Activated CD8-positive, alpha-beta memory T cell treated with anti-CD3 and anti-CD28 coated beads, Interleukin-2, amount 50 U/mL, for 24 hours (primary cell): ENCODE measurements around the gene ARHGEF28.

Experiments
- DNase-seq: peaks from one replicate; pipeline ENCODE4 v3.0.0-alpha.2; 2020; ENCODE audit errors: extremely low read depth

ARHGEF28 gene

DNA sequence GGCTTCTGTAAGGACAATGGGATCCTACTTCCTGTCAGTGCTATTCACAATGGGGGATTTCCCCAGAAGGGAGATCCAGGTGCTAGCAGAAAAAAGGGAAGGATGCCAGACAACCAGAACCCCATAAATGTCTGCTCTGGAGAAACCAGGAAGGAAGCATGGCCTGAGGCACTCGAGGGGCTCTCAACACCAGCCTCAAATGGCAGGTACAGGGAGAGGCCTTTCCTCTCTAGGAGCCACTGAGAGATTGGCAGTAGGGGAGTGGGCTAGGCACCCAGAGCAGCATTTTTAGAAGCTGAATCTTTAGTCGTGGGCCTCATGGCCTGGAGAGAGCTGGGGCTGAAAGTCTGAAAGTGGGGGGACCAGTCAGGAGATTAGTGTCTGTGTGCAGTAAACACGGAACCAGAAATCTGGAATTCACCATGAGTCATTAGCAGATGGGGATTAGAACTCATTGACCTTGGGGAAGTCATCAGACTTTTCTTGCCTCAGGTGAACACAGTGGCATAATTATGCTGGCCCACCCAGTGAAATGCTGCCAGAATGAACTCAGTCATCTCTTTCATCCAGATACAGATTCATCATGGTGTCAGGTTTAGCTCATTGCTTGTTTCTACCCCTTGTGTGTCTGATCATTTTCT, 28.3 kb downstream of the ARHGEF28 start:
- no peak for DNase-seq

DNA sequence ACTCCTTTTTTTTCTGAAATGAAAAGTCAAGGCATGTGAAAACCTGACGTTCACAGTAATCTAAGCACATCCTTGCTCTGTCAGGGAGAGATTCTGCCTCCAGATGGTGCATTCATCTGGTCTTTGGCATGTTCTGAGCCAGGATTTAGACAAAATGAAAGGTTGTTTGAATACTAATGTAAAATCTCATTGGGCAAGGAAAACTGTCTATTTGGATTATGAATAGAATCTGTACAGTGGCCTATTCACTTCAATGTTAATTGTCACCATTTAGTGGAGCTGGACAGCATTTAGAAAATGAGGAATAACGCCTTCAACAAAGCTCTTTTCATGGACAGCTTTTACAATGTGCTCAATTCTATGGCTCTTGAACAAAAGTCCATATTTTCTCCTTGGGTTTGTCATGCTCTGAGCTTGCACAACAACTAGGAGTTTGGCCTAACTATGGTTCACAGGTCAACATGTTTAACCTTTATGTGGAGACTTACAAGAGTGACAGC, 28.9 kb downstream of the ARHGEF28 start:
- no peak for DNase-seq

DNA sequence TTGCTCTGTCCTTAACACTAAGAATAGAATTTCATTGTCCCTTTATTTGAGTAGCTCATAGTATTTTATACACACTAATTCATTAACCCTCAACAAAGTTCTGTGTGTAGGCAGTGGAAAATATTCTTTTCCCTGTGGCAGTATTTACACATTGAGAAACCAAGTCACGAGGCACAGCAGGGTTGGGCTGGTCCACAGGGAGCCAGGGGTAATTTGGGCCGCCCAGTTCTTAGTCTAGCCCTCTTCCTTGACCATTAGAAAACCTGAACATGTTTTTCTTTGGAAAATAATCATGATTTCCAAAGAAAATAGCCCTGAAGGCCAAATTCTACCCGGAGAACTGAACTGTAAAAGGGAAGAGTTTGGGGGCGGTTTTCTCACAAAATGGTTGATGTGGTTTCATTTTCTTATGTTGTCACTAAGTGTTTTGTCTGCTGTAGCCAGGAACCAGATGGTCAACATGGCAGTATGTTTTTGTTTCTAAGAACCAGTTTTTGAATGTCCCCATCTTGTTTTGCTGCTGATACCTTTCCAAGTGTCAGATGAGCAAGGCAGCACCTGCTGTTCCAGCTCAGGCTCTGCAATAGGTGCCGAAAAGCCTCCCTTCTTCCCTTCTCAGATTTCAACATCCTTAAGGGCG, 29.6 kb downstream of the ARHGEF28 start:
- no peak for DNase-seq

DNA sequence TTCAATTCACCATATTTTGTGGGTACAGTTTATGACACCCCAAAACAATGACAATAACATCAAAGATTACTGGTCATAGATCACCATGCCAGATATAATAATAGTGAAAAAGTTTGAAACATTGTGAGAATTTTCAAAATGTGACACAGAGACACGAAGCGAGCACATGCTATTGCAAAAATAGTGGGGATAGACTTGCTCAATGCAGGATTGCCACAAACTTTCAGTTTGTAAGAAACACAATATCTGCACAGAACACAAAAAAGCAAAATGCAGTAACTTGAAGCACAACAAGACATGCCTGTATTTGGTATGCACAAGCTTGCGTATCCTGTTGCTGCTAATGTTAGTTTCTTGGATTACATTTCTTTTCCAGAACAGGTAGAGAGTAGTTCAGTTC, 35.8 kb downstream of the ARHGEF28 start:
- no peak for DNase-seq

DNA sequence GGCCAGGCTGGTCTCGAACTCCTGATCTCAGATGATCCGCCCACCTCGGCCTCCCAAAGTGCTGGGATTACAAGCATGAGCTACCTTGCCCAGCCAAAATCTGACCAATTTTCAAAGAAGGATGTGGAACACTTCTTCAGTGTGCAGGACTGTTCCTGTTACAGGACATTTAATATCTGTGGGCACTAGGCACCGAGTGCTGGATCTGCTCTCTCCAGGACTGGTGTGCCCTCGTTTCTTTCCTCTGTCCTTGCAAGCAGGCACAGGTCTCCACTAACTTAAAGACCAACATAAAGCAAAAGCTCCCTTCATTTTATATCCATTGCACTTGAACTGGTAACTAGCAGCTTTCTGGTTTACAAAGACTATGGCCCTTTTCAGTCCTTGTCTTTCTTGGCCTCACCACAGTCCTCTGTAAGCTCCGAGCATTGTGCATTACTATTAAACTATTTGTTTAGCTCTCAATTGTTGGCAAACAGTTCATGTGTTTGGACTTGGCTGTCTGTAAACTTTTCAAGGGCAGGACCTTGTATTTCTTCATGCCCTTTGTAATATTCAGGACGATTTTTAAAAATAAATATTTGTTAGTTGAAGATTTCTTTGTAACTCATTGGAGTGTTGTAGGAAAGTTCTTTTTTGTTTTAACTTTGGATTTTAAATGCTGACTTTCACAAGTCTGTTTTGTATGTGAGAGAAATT, 37.3 kb downstream of the ARHGEF28 start:
- no peak for DNase-seq

DNA sequence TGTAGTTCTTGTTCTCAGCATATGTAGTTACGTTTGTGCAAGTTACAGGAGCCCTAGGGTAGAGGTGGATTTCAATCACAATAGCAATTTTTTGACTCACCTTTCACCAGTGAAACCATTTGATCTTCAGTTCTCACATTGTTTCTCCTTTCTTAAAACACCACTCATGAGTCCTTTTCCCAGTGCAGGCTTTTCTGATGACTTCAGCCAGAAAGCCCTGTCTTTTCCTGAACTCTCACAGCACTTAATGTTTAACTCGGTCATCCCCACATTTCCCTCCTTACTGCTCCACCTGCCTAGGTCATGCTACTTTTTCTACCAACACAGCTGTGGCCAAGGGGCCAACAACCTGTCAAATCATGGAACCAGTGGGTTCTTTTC, 37.9 kb downstream of the ARHGEF28 start:
- no peak for DNase-seq

DNA sequence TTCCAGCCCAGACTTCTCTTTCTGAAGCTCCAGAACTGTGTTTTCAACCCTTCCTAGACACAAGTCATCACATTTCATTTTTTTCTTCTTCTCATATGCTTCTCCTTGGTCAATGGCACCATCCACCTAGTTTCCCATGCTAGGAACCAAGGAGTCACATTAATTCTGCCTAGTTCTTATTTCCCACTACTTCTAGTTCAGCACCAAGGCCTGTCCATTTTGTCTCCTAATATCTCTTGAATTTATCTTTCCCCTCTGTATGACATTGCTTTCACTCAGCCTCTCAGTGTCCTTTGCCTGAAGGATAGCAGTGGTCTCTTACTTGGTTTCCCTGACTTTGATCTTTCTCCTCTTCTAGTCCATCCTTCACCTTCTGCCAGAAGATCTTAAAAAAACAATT, 38.8 kb downstream of the ARHGEF28 start:
- DNase-seq, result no peak

DNA sequence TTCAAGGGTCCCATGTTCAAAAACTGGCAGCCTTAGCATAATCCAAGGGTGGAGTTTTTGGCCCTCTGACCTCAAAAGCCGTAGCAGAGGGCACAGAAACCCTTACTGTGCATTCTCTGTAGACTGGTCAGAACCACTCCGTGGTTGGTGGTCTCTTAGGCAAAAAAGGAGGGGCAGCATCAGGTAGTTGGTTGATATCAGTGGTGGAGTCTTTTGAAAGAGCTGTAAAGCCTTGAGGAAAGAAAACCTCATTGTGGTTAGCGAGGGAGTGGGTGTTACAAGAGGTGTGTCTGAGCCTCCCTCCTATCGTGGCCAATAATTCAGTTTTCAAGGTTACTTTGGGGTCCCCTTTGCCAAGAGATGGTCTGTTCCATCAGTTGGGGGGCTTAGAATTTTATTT, 40.9 kb downstream of the ARHGEF28 start:
- no peak for DNase-seq

DNA sequence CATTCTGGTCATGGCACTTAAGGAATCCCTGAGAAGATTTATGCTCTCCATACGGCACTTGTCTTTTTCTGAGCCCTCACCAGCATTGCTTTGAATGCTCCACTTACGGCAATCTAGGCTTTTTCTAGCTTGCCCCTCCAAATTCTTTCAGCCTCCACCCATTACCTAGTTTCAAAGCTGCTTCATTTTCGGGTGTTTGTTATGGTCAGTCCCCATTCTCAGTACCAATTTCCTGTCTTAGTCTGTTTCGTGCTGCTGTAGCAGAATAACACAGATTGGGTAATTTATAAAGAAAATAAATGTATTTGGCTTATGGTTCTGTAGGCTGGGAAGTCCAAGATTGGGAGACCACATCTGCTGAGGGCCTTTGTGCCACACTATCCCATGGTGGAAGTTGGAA, 42.0 kb downstream of the ARHGEF28 start:
- no peak for DNase-seq

DNA sequence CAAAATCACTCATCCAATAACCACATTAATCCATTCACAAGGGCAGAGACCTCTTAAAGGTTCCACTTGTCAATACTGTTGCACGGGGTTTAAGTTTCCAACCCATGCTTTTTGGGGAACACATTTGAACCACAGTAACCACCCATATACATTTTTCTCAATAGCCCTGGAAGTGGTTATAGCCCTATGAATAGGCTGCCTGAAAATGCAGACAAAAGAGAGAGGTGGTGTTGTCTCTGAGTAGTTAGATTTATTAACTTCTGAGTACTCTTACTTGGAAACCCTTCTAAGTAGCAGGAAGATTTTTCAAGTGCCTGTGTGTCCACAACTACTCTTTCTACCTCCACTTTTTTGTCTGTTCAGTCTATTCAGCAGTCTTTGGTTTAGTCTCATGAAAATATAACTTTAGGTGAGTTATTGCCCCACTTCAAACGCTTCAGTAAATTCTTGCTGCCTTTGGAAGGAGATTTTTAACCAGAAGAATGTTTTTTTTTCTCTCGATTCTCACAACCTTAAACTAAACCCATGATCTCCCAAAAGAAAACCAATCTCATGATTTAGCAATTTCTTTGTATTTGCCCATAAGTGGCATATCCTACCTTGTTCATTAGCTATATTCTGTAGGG, 42.6 kb downstream of the ARHGEF28 start:
- DNase-seq, result no peak

DNA sequence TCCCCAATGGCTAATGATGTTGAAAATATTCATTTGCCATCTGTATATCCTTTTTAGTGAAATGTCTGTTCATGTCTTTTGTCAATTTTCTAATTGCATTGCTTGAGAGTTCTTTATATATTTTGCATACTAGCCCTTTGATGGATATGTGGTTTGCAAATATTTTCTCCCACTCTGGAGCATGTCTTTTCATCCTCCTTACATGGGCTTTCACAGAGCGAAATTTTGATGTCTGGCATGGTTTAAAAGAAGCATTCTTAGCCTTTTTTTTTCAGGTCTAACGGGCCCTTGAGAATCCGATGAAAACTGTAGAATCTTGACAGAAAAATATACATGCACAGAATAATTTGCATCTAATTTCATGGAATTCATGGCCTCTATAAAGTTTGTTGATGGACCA, 44.7 kb downstream of the ARHGEF28 start:
- DNase-seq, result no peak

DNA sequence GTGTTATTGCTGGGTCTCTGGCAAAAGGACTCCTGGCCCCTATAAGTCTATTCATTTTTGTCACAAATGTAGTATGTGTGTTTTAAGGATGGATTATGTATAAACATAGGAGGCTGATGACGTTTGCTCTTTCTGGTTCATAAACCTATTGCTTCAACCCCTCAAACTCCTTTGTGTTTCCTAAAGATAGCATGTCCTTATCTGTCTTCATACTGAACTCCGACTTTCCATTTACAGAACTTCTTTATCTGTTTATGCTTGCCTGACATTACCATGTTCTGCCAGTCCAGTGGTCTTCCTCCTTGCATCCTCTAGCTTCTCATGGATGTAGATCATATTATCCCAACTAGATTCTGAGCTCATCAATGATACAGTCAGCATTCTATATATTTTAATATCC, 46.1 kb downstream of the ARHGEF28 start:
- no peak for DNase-seq

DNA sequence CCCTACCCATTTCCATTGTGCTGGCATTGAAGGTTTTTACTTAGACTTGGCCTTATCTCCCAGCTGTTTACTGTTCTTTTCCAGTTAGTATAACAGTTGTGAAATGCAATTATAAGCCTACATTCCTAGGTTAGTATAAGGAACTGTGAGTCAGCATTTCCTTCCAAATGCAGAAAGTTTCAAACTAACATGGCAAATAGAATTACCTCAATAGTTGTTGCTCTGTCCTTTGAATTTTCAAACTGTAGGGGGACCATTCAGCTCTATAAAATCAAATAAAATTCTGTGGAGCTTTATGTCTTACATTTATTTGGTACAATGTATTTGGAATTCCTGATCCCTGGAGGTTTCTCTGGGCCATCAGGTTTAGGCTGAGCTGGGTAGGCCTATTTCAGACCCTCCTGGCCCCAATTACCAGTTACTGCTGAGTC, 47.2 kb downstream of the ARHGEF28 start:
- DNase-seq, result no peak

DNA sequence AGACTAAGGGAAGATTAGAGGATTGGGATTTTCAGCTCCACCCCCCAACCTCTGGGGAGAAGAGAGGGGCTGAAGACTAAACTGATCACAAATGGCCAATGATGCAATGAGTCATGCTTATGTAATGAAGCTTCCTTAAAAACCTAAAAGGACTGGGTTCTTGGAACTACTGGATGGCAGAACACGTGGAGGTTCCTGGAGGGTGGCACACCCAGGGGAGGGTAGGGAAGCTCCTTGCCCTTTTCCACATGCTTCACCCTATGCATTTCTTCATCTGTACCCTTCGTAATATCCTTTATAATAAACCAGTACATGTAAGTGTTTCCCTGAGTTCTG, 48.6 kb downstream of the ARHGEF28 start:
- no peak for DNase-seq

DNA sequence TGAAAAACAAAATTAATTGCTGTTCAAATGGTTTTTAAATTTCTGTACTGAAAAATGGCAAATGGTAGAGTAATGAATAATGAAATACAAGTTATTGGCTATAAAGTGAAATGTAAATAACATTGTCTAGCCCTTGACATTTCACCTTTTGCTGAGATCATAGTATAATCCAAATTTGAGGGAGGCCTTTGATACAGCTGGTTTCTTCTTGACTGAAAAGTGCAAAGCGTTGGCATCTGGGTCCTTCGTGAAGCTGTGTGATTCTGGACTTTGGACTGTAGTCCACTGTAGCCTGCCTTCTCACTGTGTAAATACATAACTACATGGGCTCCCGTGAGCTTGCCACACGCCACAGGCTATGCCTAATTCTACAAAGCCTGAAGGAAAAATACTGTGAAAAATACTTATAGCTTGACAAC, 52.3 kb downstream of the ARHGEF28 start:
- no peak for DNase-seq

DNA sequence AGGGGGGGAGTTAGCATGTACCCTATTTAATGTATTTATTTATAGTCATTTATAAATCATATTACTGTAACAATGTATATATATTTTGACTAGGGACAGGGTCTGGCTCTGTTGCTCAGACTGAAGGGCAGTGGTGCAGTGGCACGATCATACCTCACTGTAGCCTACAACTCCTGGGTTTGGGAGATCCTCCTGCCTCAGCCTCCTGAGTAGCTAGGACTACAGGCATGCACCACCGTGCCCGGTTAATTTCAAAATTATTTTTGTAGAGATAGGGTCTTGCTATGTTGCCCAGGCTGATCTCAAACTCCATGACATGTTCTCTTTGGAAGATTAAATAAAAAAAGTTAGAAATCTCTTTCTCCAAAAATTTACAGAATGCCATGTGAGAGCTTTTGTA, 52.8 kb downstream of the ARHGEF28 start:
- no peak for DNase-seq

DNA sequence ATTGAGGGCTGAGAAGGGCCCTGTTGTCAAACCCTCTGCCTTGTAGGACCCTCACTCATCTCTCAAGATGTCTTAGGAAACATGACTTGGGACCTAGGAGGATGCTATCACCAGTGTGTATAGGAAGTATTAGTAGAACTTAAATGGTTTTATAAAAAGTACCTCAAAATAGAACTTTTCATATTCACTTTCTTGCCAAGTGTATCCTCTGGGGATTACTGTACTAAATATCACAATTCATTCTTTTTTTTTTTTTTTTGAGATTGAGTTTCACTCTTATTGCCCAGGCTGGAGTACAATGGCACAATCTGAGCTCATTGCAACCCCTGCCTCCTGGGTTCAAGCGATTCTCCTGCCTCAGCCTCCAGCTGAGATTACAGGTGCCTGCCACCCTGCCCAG, 56.2 kb downstream of the ARHGEF28 start:
- DNase-seq, result no peak

DNA sequence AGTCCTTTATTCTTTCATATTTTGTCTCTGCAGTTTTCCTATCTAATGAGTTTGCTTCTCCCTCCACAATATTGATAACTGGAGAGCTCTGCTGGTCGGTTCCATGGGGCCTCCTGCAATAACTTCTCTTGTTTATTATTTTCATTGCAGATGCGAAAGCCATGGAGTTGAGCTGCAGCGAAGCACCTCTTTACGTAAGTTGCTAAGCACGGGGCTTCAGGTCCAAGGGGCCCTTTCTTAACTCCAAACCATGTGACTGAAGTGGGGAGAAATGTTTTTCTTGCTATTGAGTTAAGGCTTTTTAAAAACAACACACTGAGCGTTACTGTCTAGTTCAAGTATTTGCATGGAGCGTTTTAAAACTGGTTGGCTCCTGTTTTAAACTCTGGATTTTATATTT, 58.7 kb downstream of the ARHGEF28 start:
- DNase-seq, result no peak

DNA sequence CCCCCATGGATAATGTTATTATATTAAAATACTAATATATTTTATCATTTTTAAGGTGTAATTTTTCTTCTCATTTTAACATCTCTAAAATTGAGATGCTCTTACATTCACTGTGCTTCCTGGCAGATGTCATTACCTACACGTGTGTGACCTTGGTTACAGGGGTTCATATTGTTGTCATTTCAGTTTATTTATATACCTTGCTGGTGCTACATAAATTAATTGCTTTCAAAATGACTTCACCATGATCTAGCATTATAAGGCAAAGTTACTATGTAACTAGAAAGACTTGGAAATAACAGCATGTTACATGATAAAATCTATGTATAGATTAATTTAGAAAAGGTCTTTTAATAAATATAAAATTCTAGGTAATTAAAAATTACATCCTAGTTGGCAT, 60.9 kb downstream of the ARHGEF28 start:
- no peak for DNase-seq

DNA sequence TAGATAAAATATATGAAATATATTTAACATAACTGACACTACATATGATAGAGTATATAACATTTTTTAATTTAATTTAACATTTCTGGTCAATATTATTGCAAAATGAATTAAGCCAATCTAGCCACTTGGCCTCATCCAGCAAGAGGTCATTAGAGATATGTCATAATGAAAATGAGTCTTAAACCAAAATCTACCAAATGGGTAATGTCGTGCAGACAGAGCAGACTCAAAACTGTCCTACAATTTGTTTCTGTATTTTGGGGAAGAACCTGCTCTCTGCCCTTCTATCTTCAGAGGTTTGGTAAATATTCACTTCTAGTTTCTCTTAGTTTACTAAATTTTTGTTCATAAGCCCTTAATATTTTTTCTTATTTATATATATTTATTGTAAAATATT, 61.4 kb downstream of the ARHGEF28 start:
- no peak for DNase-seq

DNA sequence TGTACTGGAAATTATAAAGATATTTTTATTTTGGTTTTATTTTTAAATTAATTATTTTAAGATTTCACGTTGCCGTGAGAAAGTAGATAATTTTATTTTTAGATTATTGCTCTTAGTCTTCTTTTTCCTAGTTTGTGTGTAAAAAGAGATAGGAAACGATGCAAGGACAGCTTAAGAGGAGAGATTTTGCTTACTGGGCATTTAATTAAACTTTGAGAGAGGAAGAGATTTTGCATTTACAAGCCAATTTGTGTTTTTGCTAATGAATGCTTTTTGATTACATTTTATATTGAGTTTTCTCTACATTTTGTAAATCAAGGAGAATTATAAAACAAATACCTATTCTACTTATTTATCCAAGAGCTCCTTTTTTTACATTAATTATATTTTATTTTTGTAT, 64.0 kb downstream of the ARHGEF28 start:
- DNase-seq, result no peak

DNA sequence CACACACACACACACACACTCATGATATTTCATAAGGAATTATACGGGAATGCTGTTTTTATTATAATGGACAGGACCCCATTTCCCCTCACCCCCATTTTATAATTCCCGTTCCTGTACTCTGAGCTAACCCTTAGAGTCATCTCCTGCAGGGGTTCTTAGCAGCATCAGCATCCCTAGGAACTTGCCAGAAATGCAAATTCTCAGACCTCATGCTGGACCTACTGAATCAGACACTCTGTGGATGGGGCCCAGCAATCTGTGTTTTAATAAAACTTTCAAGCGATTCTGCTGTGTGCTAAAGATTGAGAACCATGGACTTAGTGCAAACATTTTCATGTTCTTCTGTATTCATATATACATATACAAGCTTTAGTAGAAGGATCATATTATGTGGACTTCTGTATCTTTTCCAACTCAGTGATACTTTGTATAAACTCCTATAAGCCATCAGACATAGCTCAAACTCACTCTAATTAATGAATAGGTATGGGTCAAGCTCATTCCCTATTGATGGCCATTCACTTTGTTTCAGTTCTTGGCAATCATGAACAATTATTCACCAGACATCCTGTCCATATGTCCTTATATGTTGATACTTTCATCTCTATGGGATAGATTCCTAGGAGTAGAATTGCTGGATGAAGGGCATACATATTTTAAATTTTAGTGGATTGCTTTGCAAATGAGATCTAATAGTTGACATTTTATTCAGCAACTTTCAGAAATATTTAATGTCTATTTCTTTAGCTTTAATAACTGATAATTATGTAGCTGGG, 65.5 kb downstream of the ARHGEF28 start:
- no peak for DNase-seq
